CD4-positive, alpha-beta T cell treated with Interferon alpha-2 for 1 hour (primary cell): ENCODE results near the gene GLI3.
A peak's percentile ranks its signal among the peaks of the same experiment; 100 is the strongest.

Experiments
- DNase-seq, 2 donors: peaks; one replicate each; pipeline ENCODE4 v3.0.0-alpha.2; 2020 to 2022

The GLI3 gene

DNA sequence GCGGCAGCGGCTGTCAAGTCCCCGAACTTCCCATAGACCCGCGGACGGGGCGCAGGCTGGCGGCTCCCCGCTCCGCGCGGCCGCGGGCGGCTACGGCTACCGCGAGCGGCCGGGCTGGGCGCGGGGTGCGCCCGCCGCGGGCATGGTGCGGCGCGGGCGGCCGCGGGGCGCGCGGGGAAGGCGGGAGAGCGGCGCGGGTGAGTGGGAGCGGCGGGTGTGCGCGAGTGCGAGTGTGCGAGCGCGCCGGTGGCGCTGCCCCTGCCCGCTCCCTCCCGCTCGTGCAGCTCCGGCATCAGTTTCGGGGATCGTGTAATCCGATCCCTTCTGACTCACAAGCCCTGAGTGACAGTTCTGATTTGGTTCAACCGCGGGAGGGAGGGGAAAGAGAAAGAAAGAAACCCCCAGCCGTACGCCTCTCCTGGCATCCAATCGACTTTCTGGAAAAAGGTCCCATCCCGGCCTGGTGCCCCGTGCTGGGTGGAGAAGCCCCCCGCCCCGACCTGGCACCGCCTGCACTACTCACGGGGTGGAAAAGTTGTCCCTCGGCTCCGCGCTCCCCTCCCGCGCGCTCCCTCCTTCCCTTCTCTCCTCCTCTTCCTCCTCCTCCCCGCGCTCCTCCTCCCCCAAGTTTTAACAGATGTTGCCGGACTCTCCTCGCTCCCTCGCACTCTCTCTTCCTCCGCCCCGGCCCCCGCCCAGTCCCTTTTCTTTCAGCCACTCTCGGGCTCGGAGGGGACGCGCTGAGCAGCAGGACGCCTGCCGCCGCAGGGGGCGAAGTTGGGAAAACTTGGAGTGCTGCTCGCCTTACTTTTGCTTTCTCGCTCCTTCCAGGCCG is at the start of gene GLI3:
Gene GLI3, minus strand, starts transcription at position 234 of the 835 bp plus-strand sequence. CDS start 13,956 bp downstream, outside the sequence.
- no peak for DNase-seq

DNA sequence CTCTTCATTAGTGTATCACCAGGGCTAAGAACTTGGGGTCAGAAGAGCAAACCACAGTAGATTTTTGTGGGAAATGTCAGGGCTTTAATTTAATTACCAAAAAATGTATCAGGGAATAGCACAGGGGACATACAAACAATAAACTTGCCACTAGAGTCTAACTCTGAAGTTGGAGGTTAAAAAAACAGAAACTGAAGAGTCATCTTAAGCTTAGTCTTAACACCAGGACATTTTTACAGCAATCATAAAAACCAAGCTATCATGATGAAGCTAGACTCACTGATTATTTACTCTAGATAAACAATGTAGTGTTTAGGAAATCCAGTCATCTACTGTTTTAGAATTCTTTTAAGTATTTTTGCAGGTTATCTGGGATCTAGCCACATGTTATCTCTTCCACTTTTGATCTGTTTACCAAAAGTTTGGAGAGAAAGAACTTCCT is 48.4 kb upstream of the GLI3 start:
- DNase-seq, result no peak

DNA sequence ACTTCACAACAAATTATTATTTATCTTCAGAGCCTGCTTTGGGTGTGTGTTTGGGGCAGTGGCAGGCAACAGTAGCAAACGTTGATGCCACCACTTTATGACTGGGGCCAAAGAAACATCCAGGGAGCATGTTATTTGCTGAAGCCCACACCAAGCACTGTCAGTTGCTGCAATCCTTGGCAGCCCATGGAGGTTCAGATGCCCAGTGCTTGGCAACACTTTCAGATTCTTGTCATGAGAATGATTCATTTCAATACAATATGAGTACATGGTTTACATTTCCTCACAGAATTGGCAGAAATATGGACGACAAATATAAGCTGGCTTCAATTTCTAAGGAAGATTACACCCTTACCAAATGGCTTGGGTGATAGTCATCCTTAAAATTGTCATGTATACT is 46.5 kb upstream of the GLI3 start:
- DNase-seq, result no peak

GRCh38 chr7:42278344-42278743 is 41.3 kb upstream of the GLI3 start:
- no peak for DNase-seq

DNA sequence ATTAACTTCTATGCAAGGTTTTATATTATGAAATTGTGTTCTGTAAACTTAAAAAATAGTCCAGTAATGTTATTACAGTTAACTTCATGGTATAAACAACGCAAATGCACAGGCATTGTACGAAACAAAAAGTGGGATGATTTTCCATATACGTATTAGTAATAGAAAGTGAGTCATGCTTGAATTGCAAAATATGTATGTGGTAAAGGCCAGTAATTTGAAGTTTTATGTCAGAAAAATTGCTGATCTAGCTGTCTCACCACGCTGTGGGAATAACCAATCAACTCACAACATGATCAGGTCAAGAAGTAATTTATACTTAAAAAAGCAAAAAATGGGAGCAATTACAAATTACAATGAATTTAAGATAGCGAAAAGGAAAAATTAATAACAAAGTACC is 37.0 kb upstream of the GLI3 start:
- no peak for DNase-seq

DNA sequence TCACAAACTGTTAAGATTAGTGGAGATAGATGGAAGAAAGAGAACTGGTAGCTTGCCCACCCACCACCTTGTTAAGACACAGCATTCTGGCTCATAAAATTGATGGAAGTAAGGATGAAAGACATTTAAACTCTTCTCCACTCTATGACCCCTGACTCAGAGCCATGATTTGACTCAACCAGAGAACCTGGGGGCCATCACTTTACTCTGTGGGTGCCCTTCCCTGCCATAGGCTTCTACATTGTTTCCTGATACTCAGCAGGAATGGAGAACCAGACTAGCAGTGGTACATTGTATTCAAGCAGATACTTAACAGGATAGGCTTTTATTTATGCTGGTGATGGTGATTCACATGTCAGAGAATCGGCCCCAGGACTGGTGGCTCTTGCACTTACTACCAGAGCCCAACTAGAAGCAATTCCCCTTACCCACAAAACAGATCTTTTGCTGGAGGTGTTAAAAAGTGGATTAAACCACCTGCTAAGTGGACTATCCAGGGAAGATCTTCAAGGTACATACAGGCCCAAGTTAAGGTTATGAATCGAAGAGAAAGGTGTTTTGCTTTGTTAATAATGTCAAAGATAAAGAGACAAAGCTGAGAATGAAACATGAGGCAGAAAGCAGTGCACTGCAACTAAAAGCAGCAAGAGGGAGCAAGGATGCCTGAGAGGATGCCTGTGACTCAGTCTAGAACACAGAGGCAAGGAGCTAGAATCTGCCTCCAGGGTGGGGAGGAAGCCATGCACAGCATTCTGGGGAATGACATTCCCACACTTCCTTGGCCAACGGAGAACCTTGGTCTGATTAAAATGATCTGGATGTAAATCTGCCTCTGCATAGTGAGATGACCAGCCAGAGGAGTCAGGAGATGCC is 36.0 kb upstream of the GLI3 start:
- no peak for DNase-seq

DNA sequence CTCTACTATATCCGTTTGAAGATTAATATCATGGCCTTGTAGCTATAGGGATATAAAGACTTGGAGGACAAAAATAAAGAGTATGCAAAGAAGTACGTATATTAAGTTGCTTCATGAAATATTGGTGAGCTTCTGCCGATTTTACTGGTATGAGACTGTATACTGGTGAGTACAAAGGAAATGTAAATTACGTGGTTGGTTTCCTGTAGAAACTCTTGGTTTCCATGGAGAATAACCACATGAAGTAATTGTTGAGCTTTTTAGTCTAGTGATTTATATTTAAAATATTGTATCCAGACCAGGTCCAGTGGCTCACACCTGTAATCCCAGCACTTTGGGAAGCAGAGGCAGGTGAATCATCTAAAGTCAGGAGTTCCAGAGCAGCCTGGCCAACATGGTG is 32.2 kb upstream of the GLI3 start:
- DNase-seq, result no peak

GRCh38 chr7:42264702-42265101 is 27.7 kb upstream of the GLI3 start:
- DNase-seq, result no peak

DNA sequence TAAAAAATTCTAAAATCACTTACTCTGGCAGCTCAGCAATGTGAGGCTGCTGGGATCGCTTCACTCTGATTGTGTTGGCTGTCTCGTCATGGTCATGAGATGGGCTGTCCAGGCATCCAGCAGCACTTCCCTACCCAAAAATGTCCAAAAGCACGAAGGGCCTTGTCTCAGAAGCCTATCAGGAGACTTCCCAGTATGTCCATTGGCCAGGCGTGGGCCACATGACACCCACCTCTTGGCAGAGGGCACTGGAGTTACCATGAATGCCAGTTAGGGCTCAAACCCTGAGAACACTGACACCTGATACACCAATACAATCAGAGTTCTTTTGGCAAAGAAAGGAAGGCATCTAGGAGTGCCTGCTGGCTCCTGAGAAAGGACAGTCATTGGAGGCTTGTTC is 27.0 kb upstream of the GLI3 start:
- no peak for DNase-seq

DNA sequence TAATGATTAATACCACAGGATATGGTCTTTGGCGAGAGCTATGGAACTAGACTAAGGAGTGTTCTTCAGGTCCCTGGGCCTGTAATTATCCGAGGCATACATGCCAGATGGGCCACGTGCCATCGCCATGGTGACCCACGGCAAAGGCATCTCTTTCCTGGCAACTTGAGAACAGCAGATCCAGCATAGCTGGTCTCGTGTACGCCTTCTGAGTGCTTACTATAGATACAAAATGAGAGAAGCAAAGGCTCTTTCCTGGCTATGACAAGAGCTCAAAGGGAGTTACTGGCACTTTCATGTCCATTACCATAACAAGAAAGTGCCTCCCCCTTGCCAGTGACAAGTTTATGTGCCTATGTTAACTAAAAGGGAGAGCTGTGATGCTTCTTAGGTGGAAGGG is 26.0 kb upstream of the GLI3 start:
- DNase-seq, result no peak

DNA sequence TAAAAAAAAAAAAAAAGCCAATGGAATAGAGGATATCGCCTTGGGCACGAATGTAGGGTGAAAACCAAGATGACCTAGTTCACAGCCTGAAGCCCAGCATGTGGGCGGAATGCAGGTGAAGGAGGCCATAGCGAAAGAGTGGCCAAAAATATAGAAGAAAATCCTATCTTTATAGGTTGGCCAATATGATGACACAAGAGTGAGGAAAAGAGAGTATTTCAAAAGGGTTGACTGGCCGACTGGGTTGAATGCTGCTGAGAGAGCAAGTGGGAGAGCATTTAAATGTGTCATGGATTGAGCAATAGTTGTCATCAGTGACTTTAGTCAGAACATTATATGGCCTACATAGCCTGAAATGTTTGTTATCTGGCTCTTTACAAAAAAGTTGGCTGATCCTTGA is 17.2 kb upstream of the GLI3 start:
- no peak for DNase-seq

DNA sequence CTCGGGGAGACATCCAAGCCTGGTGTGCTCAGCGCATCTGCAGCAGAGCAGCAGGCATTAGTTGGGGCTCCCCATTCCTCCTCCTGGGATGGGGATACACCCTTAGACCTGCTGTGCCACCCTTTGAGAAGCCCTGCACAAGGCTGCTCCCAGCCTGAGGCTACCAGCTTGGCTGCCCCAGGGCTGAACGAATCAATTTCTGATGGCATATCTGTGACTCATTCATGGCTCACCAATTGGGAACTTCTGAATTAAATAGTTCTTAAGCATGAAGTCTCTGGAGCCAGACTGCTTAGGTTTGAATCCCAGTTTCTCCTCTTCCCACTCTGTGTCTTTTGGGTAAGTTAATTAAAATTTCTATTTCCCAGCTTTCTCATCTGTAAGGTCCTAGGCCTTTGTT is 16.3 kb upstream of the GLI3 start:
- no peak for DNase-seq

GRCh38 chr7:42250411-42250810 is 13.4 kb upstream of the GLI3 start:
- no peak for DNase-seq

DNA sequence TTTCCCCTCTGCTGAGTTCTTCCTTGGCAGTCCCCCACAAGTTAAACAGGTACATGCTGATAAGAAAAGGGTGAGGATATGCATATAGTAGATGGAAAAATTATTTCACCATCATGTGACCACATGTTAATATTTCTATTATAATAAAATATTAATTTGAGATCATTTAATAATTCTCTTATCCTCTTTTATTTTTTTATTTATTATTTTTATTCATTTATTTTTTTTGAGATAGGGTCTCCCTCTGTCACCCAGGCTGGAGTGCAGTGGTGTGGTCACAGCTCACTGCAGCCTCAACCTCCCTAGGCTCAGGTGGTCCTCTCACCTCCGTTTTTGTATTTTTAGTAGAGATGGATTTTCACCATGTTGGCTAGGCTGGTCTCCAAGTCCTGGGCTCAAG is 11.6 kb upstream of the GLI3 start:
- DNase-seq, result no peak

DNA sequence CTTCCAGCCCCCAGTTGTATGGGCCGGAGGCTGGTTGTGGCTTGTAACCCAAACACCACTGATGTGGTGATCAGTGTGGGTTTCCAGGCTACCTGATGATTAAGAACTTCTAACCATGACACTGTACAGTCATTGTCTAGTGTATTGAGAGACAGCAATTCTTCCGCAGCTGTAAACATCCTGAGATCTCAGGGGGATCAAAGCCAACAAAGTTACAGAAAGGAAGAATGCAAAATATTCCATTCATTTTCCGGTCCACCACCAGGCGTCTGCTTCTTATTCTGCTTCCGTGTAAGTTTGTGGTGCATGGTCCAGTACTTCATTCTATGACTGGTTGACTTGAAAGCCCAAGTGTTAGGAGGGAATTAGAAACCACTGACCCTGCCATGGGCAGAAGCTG is 10.3 kb upstream of the GLI3 start:
- no peak for DNase-seq

DNA sequence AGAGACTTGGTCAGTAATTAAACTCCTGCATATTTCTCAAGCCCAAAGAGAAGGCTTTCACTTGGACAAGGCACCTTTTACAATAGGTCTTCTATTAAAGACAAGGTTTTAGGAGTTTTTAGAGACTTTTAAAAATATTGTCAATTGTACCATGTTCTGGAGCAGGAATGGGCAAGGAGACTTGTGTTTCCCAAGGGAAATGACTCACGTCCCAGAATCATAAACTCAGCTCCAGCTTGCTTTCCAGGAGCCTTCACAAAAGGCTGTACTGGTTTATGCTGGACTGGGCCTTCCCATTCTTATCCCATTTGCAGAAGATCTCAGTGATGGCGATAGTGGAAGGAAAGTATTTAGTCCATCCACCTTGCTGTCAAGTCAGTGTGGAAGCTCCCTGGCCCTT is 7.8 kb upstream of the GLI3 start:
- no peak for DNase-seq

GRCh38 chr7:42242381-42242780 is 5.4 kb upstream of the GLI3 start:
- DNase-seq, result no peak

DNA sequence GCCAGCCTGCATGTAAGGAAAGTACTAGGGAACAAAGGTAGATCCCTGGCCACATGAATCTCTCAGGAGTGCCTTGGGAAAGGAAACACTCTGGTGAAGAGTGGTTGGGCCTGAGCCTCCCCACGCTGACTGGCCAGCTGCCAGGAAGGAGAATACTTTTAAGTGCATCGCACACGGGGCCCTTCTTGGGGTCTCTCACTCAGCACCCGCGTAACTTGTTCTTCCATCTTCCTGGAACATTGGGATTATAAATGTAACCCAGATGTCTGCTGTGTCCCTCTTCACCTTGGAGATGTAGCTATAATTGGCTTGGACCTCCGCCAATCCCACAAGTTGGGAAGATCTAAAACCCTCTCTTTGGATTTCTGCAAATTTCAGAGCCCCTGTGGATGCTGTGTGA is 4.4 kb upstream of the GLI3 start:
- DNase-seq, result no peak

GRCh38 chr7:42240416-42240815 is 3.4 kb upstream of the GLI3 start:
- no peak for DNase-seq

DNA sequence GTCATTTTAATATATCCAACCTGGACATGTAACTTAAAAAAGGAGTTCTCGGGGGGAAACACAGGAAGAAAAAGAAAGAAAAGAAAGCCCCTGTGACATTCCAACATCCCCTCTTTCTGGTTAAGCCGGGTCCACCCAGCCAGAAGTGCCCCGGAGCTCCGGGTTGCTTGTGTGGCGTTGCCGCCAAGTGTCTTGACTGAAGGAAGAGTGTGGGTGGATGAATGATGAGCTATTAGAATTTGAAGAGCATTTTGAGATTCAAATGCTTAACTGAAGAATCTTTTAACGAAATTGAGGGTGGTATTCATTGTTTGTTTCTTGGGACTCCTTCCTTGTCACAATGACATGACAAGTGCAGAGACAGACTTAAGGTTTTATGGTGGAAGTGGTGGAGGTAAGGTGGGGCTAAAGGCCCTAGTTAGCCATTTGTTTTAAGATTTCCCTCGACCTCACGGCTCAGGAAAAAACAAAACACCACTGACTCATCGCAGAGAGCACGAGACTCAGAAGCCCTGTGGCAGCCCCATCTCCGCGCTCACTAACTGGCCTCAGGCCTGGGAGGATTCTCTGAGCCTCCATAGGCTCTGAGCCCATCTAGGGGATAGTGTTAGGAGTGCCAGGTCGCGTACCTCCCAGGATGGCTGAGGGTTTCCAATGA is 1.8 kb upstream of the GLI3 start:
- DNase-seq, result no peak

DNA sequence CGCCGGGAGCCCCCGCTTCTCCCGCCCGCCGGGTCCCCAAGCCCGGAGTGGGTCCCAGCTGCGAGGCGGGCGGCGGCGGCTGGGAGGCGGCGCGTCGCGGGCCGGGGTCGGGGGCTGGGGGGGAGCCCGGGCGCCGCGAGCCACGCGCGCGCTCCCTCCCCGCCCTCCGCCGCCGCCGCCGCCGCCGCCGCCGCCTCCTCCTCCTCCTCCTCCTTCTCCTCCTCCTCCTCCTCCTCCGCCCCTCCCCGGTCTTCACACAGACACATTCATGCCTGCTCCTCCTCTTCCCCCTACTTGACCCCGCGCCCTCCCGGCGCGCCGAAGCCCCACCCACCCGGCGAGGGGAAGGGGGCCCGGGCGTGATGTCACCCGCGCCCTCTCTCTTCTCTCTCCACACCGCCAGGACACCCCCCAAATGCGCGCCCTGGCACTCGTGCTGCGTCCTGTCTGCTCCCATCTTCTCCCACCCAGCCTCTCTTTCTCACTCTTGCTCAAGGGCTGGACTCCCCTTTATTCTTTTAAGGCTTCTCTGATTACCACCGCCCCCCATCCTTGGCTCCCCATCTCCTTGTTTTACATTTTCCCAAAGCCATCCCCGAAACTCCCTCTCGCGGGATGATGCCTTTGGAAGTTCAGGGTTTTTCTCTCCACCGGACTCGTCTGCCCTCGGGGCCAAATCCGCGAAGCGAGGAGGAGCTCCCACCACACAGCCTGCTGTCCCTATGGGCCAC is 967 bp upstream of the GLI3 start:
- DNase-seq, result peak in 1 of 2 donors; percentile 12

DNA sequence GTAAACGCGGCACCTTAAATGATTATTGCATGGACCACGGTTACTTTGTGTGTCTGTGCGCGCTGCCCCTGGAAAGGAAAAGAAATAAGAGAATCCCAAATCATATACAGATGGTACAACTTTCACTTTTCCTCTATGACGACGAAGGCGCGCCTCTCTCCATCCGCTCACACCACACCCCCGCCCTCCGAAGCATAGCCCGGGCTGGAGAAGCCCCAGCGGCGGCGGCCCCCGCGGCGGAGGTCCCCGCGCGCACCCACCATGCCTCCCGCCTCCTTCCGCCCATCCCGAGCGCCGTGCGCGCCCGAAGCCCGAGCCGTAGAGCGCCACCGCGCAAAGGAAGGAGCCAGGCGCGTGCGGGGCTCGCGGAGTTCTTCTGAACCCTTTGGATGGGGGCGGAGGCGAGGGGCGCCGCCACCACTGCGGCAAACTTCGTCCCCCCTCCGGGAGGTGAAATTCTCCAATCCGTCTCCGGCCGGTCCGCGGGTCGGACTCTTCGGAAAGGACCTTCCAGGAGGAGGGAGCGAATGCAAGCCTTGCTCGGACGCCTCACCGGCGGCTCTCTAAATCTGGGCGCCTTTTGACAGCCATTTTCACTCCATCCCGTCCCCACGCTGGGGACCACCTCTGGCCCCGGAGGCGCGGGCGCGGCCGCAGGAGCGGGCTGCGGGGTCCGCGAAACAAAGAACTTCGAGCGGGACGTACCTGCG is 588 bp downstream of the GLI3 start:
- DNase-seq, result no peak
